Right lobe of liver (tissue), 4 donors: ENCODE data around the gene XIST.

Experiments used
- CTCF ChIP-seq, 4 donors: fragments of 200-600 bp in 3 of 4; fragments of 450-650 bp in 1 of 4; IDR thresholded peaks; one replicate each; pipeline versions ENCODE4 v1.5.1 to v1.8.0; 2016 to 2022; ENCODE audit warnings: antibody characterized with exemption in 4 of 4, mild to moderate bottlenecking in 2 of 4
- POLR2A ChIP-seq: fragments of 450-650 bp; IDR thresholded peaks from one replicate; pipeline ENCODE4 v1.6.1; 2017; ENCODE audit warnings: antibody characterized with exemption, mild to moderate bottlenecking
- donor health status: DM: no; HTN: no; CAD: no.
- donor health status: DM: no; HTN: no; CAD: no.
- donor health status: DM: no; HTN: yes; CAD: no.

DNA sequence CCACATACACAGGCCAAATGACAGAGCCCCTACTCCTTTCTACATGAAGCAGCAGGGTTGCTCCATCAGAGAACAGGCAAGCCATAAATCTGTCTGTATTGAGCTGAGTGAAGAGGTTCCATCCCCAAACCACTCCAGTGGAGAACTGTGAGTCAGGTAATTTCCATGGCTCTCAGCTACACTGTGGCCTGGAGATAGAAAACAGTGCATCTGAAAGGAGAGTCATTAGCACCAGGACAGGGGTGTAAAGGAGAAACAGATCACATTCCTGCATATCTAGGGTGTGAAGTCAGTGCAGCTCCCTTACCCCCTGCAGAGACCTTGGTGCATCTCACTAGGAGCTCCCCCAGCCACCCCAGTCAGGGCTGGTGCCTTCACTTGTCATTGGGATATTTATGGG lies 25.2 kb upstream of the XIST start:
- TF ChIP-seq CTCF (IDR thresholded peaks at IDR 0.05) (no peak), POLR2A (no peak)
